ENCODE measurements around the gene PRDM16. TPM values are rescaled to one million over a fixed set of nuclear protein-coding genes. Genes with fewer than 3 reads are reported as not detected.

PRDM16 gene
- total and polyA plus RNA-seq, 2 of the 13 experiments (the other 11 are each of a cell fraction or from before 2014, with no cell fraction given), result 0.15 to 0.81 TPM

GRCh38 chr1:3423245-3423829 lies 354.3 kb downstream of the PRDM16 start (continued):
- TF ChIP-seq SMAD3 (CRISPR knock-in tag; IDR thresholded peaks at IDR 0.05) (0 out of 2 replicates have a peak, but pooled peaks have one; percentile 29), GPN1 (CRISPR knock-in tag; IDR thresholded peaks at IDR 0.05; ENCODE audit: borderline replicate concordance) (no peak), RFX3 (CRISPR knock-in tag; IDR thresholded peaks at IDR 0.05) (no peak), BCL6 (CRISPR knock-in tag; IDR thresholded peaks at IDR 0.05) (peak; percentile 51), MAFF (IDR thresholded peaks at IDR 0.05; ENCODE audit: low read depth, low read length) (no peak), ZSCAN9 (CRISPR knock-in tag; IDR thresholded peaks at IDR 0.05; ENCODE audit: borderline replicate concordance) (peak; percentile 89), SP2 (CRISPR knock-in tag; IDR thresholded peaks at IDR 0.05) (no peak), ZNF775 (CRISPR knock-in tag; IDR thresholded peaks at IDR 0.05; ENCODE audit: borderline replicate concordance) (no peak), E2F1 (CRISPR knock-in tag; IDR thresholded peaks at IDR 0.05) (no peak), ZBTB49 (CRISPR knock-in tag; IDR thresholded peaks at IDR 0.05; ENCODE audit: borderline replicate concordance) (0 out of 2 replicates have a peak, but pooled peaks have one; percentile 53), ZNF276 (CRISPR knock-in tag; IDR thresholded peaks at IDR 0.05; ENCODE audit: low read depth) (peak; percentile 77; the same call in 1 of the 2 replicates), HOXA3 (CRISPR knock-in tag; IDR thresholded peaks at IDR 0.05) (peak; percentile 83), ZNF180 (CRISPR knock-in tag; IDR thresholded peaks at IDR 0.05; ENCODE audit: borderline replicate concordance, low read depth) (no peak), NFKBIZ (CRISPR knock-in tag; IDR thresholded peaks at IDR 0.05) (peak; percentile 39; the same call in 1 of the 2 replicates), KLF16 (CRISPR knock-in tag; IDR thresholded peaks at IDR 0.05) (peak in 1 of 2 experiments; percentile 60; a peak in 2 of 4 replicates), THAP9 (CRISPR knock-in tag; IDR thresholded peaks at IDR 0.05; ENCODE audit: borderline replicate concordance) (peak; percentile 81; the same call in 1 of the 2 replicates), ZNF501 (CRISPR knock-in tag; IDR thresholded peaks at IDR 0.05) (peak; percentile 37; the same call in 1 of the 2 replicates), ZSCAN12 (CRISPR knock-in tag; IDR thresholded peaks at IDR 0.05) (0 out of 2 replicates have a peak, but pooled peaks have one; percentile 29), POLR2AphosphoS5 (IDR thresholded peaks at IDR 0.05; ENCODE audit: low read depth, low read length) (no peak; the same call in 1 of the 2 replicates), ZNF530 (CRISPR knock-in tag; IDR thresholded peaks at IDR 0.05; ENCODE audit: low read depth) (0 out of 2 replicates have a peak, but pooled peaks have one; percentile 40), TBX3 (IDR thresholded peaks at IDR 0.05; ENCODE audit: borderline replicate concordance) (no peak)
